Stimulated activated CD8-positive, alpha-beta memory T cell treated with anti-CD3 and anti-CD28 coated beads, Interleukin-15, amount 100 ng/mL, for 48 hours (primary cell): Measurements from ENCODE around the gene ANKRD12.

Experiments
- DNase-seq, 2 donors: peaks; one replicate each; pipeline ENCODE4 v3.0.0-alpha.2; 2020; ENCODE audit warnings: low read depth in 2 of 2

Gene ANKRD12

GRCh38 chr18:9290156-9290555 lies 153.6 kb downstream of the ANKRD12 start:
- no peak for DNase-seq

DNA sequence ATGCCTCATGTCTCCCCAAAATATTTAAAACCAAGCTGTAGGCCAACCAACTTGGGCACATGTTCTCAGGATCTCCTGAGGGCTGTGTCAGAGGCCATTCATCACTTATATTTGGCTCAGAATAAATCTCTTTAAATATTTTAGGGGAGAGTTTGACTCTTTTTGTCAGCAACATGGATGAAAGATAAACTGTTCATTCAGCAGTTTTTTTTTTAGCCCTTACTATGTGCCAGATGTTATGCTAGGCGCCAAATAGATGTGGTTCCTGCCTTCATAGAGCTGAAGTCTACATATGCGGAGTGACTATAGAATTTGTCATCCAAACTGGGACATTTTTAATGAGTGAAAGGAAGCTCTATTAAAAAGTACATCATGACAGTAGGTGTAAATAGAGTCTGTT lies 155.5 kb downstream of the ANKRD12 start:
- DNase-seq: no peak

DNA sequence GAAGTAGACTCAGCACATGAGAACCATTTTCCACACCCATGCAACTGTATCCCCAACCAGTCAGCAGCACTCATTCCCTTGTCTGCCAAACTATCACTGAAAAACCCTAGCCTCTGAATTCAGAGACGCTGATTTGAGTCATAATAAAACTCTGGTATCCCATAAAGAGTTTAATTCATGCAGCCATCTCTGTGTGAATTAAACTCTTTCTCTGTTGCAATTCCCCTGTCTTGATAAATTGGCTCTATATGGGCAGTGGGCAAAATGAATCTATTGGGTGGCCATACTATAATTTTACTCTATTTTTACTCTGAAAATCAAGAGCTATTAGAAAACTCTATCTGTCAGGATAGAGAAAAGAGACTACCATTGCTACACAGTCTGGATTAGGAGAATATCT lies 157.4 kb downstream of the ANKRD12 start:
- no peak for DNase-seq

GRCh38 chr18:9296233-9297006 lies 159.8 kb downstream of the ANKRD12 start:
- DNase-seq: no peak

- DNase-seq: no peak
Measured at GRCh38 chr18:9297007-9297393, 160.4 kb downstream of the ANKRD12 start.

GRCh38 chr18:9304388-9305070 lies 167.9 kb downstream of the ANKRD12 start:
- DNase-seq: no peak

DNA sequence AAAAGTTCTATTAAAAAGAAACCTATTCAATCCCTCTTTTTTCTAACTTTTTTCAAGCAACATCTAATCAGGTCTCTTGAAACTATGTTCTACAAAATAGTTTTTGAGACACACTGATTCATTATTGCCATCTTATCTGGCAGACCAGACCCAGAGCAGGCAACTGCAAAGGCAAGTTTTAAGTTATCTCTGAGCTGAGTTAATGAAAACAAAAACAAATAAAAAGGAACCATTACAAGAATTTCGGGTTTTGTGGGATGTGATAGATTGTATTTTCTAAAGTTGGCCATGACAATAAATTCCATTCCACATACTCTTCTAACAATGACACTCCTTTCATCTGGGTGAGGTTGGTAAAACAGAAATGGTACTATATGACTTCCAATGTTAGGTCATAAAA lies 182.8 kb downstream of the ANKRD12 start:
- DNase-seq: no peak

DNA sequence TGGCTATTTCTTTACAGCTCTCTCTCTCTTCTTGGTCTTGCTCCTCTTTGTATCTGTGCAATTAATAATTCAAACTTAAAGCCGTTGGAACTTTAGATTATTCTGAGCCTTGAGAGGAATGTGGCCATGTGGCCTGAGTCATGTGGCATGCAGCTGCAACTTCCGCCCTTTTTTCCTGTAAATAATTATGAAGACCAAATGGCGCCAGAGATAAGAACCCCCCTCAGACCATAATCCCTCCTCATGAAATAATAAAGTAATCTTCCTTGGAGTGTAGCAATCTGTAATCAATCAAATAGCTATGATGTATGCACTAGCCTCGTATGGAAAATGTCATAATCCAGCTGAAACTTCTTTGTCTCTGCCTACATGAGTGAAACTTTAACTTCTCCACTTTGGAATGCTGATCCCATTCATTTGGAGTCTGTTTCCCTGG lies 184.5 kb downstream of the ANKRD12 start:
- DNase-seq: no peak

DNA sequence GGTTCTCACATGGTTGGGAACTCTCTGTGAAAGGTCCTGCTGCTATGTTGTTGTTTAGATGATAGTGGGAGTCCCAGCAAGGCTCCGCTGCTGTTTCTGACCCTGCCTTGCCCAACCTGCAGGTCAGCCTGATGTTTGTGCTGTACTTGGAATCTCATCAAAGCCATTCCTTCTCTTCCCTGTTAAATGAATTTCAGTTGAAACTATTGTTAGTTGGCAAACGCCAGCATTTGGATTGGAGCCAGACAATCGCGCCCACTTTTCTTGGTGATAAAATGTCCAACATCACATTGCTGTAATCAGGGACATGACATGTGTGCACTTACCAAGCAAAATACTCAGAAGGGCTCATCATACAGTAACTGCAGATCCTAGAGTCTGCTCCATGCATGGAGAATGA lies 185.2 kb downstream of the ANKRD12 start:
- DNase-seq: no peak

DNA sequence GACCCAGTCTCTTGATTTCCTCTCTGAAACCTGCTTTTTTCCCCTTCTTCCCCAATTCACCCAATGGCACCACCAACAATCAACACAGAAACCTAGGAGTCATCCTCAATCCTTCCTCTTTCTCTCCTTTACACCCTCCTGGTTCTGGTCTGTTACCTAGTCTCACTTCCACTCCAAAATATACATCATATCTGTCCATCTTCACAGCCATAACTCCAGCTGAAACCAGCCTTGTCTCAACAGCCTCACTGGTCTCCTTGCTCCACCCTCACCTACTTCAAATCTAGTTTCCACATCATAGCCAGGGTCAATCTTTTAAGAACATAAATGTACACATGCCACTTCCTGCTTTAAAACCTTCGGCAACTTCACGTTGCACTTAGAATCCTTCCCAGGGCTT lies 186.2 kb downstream of the ANKRD12 start:
- DNase-seq: no peak

GRCh38 chr18:9323750-9324445 lies 187.3 kb downstream of the ANKRD12 start:
- DNase-seq: no peak

- no peak for DNase-seq
Measured at GRCh38 chr18:9325716-9326115, 189.1 kb downstream of the ANKRD12 start.

GRCh38 chr18:9328776-9329175 lies 192.2 kb downstream of the ANKRD12 start:
- DNase-seq: no peak

- no peak for DNase-seq
Measured at GRCh38 chr18:9329471-9329870, 192.9 kb downstream of the ANKRD12 start.

GRCh38 chr18:9330419-9330818 lies 193.8 kb downstream of the ANKRD12 start:
- no peak for DNase-seq

DNA sequence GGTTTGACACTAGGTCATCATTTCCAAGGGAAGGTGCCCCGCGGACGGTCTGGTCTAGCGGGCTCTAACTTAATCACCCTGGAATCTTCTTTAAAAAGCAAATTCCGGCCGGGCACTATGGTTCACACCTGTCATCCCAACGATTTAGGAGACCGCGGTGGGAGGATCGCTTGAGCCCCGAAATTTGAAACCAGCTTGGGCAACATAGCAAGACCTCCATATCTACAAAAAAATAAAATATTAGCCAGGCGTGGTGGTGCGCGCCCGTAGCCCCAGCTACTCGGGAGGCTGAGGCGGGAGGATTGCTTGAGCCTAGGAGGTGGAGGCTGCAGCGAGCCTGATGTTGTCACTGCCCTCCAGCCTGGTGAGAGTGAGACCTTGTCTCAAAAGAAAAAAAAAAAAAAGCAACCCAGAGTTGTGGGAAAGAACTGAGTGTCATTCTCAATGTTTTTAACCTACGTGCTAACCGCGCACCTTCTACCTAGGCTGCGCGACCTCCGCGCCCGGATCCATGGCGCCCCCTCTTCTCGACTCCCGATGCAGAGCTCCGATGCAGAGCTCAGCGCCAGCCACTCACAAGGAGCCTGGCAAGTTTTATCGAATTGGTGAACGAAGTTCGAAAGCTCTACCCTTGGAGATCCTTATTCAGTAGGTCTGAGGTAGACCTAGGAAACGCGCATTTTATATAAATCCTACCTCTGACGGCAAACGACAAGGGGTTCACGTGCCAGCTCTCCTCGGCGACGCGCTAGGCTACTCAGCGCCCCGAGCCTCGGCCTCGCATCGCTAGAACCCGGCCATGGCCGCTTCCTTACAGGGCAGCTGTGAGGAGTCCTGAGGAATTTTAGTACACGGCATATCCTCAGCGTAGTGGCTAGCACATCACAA lies 197.1 kb downstream of the ANKRD12 start:
- no peak for DNase-seq

DNA sequence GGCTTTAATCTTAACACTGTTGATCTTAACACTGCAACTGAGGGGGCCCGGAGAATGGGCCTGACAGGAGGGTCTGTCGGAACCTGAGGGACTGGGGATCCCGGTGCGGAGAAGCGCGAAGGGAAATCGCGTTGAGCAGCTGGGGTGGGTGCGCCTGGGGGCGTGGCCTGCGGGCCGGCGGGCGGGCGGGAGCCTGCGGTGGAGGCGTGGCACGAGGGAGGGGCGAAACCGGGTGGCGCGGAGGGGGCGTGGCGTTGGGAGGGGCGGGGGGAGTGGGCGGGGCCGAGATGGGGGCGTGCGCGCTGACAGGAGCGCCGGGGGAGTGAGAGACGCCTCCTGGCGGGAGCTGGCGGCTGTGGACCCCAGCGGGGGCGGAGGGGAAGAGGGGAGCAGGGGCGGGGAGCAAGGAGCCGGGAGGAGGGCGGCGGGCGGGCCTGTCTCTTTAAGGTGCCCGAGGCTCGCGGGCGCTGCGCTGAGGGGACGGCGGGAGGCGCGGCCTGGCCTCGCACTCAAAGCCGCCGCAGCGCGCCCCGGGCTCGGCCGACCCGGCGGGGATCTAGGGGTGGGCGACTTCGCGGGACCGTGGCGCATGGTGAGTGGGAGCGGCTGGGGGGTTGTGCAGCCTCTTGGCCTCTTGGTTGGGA lies 197.9 kb downstream of the ANKRD12 start, which contains the start of gene TWSG1:
Gene TWSG1, plus strand, starts transcription at position 445 of the 644 bp plus-strand sequence. CDS start 2,457 bp downstream, outside the sequence.
- peak; percentile 89 to 92 for DNase-seq

GRCh38 chr18:9334973-9335696 lies 198.6 kb downstream of the ANKRD12 start:
- DNase-seq: peak in 1 of 2 donors; percentile 18
